Measurements from ENCODE around the gene GPRC5C. TPM values are rescaled to one million over a fixed set of nuclear protein-coding genes. Genes with fewer than 3 reads are reported as not detected.

The GPRC5C gene
- total and polyA plus RNA-seq, 8 donors = 47.3 to 107 (median 54.1) TPM

DNA sequence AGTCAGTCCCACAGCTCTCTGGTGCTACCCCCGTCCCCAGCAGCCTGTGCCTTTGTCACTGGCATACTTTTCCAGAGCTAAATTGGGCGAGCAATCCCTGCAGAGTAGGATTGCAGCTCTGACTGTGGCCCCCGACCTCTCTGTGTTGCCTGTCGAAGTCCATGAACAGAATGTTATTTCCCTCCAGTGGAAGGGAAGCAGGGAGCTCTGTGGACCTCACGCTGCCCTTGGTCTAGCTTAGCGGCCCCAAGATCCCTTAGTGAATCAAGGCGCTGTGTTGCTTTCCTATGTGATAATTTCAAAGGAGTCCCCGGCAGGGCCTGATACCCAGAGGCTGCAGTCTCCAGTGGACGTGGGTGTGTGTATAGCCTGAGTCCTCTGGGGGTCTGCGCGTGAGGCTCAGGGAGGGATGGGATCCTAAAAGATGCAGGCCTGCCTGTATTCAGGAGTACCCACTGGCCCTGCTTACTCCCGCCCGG is 19.1 kb downstream of the GPRC5C start:
- TF ChIP-seq, protein P1, sequence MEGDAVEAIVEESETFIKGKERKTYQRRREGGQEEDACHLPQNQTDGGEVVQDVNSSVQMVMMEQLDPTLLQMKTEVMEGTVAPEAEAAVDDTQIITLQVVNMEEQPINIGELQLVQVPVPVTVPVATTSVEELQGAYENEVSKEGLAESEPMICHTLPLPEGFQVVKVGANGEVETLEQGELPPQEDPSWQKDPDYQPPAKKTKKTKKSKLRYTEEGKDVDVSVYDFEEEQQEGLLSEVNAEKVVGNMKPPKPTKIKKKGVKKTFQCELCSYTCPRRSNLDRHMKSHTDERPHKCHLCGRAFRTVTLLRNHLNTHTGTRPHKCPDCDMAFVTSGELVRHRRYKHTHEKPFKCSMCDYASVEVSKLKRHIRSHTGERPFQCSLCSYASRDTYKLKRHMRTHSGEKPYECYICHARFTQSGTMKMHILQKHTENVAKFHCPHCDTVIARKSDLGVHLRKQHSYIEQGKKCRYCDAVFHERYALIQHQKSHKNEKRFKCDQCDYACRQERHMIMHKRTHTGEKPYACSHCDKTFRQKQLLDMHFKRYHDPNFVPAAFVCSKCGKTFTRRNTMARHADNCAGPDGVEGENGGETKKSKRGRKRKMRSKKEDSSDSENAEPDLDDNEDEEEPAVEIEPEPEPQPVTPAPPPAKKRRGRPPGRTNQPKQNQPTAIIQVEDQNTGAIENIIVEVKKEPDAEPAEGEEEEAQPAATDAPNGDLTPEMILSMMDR (IDR thresholded peaks at IDR 0.05) = no peak
- peaks cover 0 to 6% of the 10 kb centered on the region in 2 donors for H3K36me3 ChIP-seq
- intact Hi-C loops (cut with DNase I) = loop anchor here in 1 of 2 donors (10.0 kb wide), 1 partner anchor 66 kb away; no protein-coding TSS in a partner anchor
- DNase-seq (peak in 1 of 4 donors; percentile 58), ATAC-seq (no peak)
- no peak overlapping the region for H3K27ac ChIP-seq
- H3K4me3 ChIP-seq = no peak overlapping the region
- no peaks in the 10 kb centered on the region for H3K9me3 ChIP-seq
- peaks cover 12 to 44% of the 10 kb centered on the region in 2 donors for H3K4me1 ChIP-seq
- peaks cover 0 to 12% of the 10 kb centered on the region in 2 donors for H3K27me3 ChIP-seq

DNA sequence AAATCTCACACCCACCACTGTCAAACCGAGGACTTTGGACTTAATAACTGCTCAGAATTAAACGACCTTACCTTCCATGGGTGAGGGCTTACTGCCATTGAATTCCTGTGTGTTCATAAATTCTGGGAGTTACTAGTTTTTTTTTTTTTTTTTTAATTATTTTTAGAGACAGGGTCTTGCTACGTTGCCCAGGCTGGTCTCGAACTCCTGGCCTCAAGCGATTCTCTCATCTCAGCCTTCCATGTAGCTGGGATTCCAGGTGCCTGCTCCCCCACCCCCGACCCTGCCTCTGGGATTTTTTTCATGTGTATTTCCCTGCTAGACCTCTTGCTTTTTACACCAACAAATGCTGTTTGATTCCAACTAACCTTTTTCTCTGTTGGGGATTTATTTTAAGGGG is 19.7 kb downstream of the GPRC5C start:
- no peaks in the 10 kb centered on the region for H3K9me3 ChIP-seq
- peaks cover 0 to 6% of the 10 kb centered on the region in 2 donors for H3K36me3 ChIP-seq
- intact Hi-C loops (cut with DNase I) = loop anchor here in 1 of 2 donors (10.0 kb wide), 1 partner anchor 67 kb away; no protein-coding TSS in a partner anchor
- peaks cover 12 to 38% of the 10 kb centered on the region in 2 donors for H3K4me1 ChIP-seq
- TF ChIP-seq, protein P1 (IDR thresholded peaks at IDR 0.05) = no peak
- H3K27me3 ChIP-seq = peaks cover 0 to 12% of the 10 kb centered on the region in 2 donors
- ATAC-seq (no peak), DNase-seq (no peak)
- H3K27ac ChIP-seq = no peak overlapping the region
- no peak overlapping the region for H3K4me3 ChIP-seq

DNA sequence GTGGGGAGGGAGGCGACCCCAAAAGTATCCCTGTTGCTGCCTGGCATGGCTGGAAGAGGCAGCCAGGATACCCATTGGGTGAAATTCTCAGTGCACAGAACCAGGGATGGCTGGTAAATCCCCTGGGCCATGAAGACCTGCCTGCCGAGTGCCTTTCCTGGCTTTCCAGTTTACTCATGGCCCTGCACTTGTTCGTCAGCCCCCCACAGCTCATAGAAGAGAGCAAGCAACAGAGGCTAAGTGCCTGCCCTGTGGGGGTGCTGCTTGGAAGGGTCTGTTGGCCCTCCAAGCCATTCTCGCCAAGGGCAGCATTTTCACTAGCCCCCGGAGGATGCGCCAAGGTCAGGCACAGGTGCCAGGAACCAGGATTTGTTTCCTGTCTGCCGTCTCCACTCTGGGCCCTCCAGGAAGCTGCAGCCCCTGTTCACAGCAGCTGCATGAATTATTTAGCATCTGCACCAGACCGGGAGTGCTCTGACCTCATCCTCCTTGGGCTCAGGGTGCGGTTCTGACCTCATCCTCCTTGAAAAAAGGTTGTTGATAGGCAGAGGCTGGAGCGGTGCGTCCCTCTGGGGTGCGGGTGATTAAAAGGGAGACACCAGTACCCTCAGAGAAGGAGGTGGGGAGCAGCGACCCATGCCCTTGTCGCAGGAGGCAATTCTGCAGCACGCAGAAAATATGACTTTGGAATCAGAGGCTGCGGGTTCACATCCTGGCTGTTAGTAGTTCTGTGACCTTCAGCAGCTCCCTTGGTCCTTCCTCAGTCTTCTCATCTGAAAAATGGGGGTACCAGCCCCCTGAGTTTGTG is 20.3 kb downstream of the GPRC5C start:
- ATAC-seq (no peak), DNase-seq (peak in 1 of 4 donors; percentile 55)
- peaks cover 12 to 33% of the 10 kb centered on the region in 2 donors for H3K4me1 ChIP-seq
- peaks cover 0 to 5% of the 10 kb centered on the region in 2 donors for H3K36me3 ChIP-seq
- H3K27ac ChIP-seq = no peak overlapping the region
- no peaks in the 10 kb centered on the region for H3K9me3 ChIP-seq
- TF ChIP-seq, protein P1 (IDR thresholded peaks at IDR 0.05) = no peak
- peaks cover 0 to 12% of the 10 kb centered on the region in 2 donors for H3K27me3 ChIP-seq
- H3K4me3 ChIP-seq = no peak overlapping the region
- intact Hi-C loops (cut with DNase I) = loop anchor here in 1 of 2 donors (10.0 kb wide), 1 partner anchor 67 kb away; no protein-coding TSS in a partner anchor

DNA sequence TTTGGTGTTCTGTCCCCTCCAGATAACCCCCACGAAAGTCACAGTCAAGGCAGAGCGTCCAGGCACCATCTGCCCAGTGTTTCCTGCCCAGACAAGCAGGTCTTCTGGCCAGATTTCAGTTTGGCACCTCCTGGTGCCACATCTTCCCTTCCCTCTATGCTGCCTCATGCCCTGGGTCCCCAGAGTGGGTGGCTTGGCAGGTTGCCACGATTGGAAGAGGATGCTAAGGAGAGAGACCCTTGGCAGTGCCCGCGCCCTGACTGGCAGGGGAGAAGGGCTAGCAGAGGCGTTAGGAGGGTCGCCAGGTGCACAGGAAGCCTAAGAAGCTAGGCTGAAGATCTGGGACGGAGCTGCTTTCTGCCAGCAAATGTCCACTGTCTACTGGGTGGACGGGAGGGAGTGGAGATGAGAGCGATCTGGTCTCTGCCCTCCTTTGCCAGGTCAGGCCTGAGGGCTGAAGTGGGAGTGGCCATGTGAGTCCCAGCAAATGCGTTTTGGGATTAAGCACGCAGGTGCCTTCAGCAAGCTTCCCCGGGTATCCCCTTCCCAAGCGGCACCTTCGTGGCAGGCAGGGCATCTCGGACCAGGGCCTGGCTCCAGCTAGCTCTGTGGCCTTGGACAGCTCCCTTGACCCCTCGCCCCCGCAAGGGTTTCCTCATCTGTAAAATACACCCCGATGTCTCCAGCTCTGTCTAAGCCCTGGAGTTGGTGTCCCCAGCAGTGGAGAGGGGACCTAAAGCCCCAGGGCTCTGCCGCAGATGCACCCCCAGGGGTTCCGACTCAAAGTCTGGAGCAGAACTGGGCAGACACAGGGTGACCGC is 21.2 kb downstream of the GPRC5C start:
- no peaks in the 10 kb centered on the region for H3K36me3 ChIP-seq
- H3K27ac ChIP-seq = peak overlapping the region; percentile 8 to 62
- DNase-seq (peak in 1 of 4 donors; percentile 69), ATAC-seq (peak; percentile 7)
- intact Hi-C loops (cut with DNase I) = loop anchor here in 1 of 2 donors (10.0 kb wide), 1 partner anchor 68 kb away; no protein-coding TSS in a partner anchor
- TF ChIP-seq, protein P1 (IDR thresholded peaks at IDR 0.05) = no peak
- H3K4me1 ChIP-seq = peaks cover 12 to 41% of the 10 kb centered on the region in 2 donors
- H3K9me3 ChIP-seq = no peaks in the 10 kb centered on the region
- peaks cover 0 to 12% of the 10 kb centered on the region in 2 donors for H3K27me3 ChIP-seq
- peak overlapping the region; percentile 22 to 42 for H3K4me3 ChIP-seq
